Measurements from ENCODE around the gene ERBB3.

The ERBB3 gene

GRCh38 chr12:56084958-56085543 lies 5.1 kb downstream of the ERBB3 start:
- peaks cover under 1 to 1% of the 10 kb centered on the region in 2 donors for H3K4me1 Mint-ChIP-seq (ENCODE audit: low read depth in 2 of 2)
- peaks cover 3% of the 10 kb centered on the region for H3K36me3 Mint-ChIP-seq (ENCODE audit: insufficient read depth)
- H3K9me3 Mint-ChIP-seq: no peaks in the 10 kb centered on the region
- H3K4me3 Mint-ChIP-seq: no peak overlapping the region
- no peak for ATAC-seq (replicated peaks)
- DNase-seq: no peak
- H3K27me3 Mint-ChIP-seq: peaks cover 6 to 26% of the 10 kb centered on the region in 2 donors
- peak overlapping the region in 1 of 2 donors; percentile 60 for H3K27ac Mint-ChIP-seq

- peak overlapping the region in 1 of 2 donors; percentile 55 for H3K27ac Mint-ChIP-seq
- H3K4me1 Mint-ChIP-seq (ENCODE audit: low read depth in 2 of 2): no peaks in the 10 kb centered on the region
These were observed 6.1 kb downstream of the ERBB3 start for GRCh38 chr12:56086096-56086495.

GRCh38 chr12:56086608-56087007 lies 6.6 kb downstream of the ERBB3 start:
- Mint-ChIP-seq H3K27ac (peak overlapping the region in 1 of 2 donors; percentile 55), H3K4me1 (ENCODE audit: low read depth in 2 of 2) (no peaks in the 10 kb centered on the region), H3K36me3 (ENCODE audit: insufficient read depth) (no peaks in the 10 kb centered on the region), H3K9me3 (no peaks in the 10 kb centered on the region), H3K27me3 (peaks cover 6 to 17% of the 10 kb centered on the region in 2 donors), H3K4me3 (no peak overlapping the region)
- DNase-seq (no peak), ATAC-seq (replicated peaks) (no peak)

More at GRCh38 chr12:56086096-56086495, 6.1 kb downstream of the ERBB3 start:
- Mint-ChIP-seq H3K27me3 (peaks cover 6 to 22% of the 10 kb centered on the region in 2 donors), H3K4me3 (no peak overlapping the region), H3K9me3 (no peaks in the 10 kb centered on the region), H3K36me3 (ENCODE audit: insufficient read depth) (peaks cover under 1% of the 10 kb centered on the region)
- DNase-seq: no peak
- ATAC-seq (replicated peaks): no peak

GRCh38 chr12:56087220-56087619 lies 7.3 kb downstream of the ERBB3 start:
- no peaks in the 10 kb centered on the region for H3K4me1 Mint-ChIP-seq (ENCODE audit: low read depth in 2 of 2)

GRCh38 chr12:56097738-56098137 lies 17.8 kb downstream of the ERBB3 start:
- Mint-ChIP-seq H3K4me1 (ENCODE audit: low read depth in 2 of 2) (peaks cover 11 to 16% of the 10 kb centered on the region in 2 donors), H3K27ac (no peak overlapping the region), H3K27me3 (peaks cover 13 to 22% of the 10 kb centered on the region in 2 donors), H3K9me3 (no peaks in the 10 kb centered on the region), H3K36me3 (ENCODE audit: insufficient read depth) (peaks cover under 1% of the 10 kb centered on the region), H3K4me3 (no peak overlapping the region)
- ATAC-seq (replicated peaks) (no peak), DNase-seq (no peak)

More at GRCh38 chr12:56087220-56087619, 7.3 kb downstream of the ERBB3 start:
- peaks cover 6 to 10% of the 10 kb centered on the region in 2 donors for H3K27me3 Mint-ChIP-seq
- no peaks in the 10 kb centered on the region for H3K9me3 Mint-ChIP-seq
- H3K27ac Mint-ChIP-seq: no peak overlapping the region
- no peak overlapping the region for H3K4me3 Mint-ChIP-seq
- DNase-seq: no peak
- no peaks in the 10 kb centered on the region for H3K36me3 Mint-ChIP-seq (ENCODE audit: insufficient read depth)
- ATAC-seq (replicated peaks): no peak

GRCh38 chr12:56098592-56098991 lies 18.6 kb downstream of the ERBB3 start:
- no peak overlapping the region for H3K4me3 Mint-ChIP-seq
- ATAC-seq (replicated peaks): no peak
- H3K4me1 Mint-ChIP-seq (ENCODE audit: low read depth in 2 of 2): peaks cover 19 to 25% of the 10 kb centered on the region in 2 donors
- DNase-seq: no peak
- peaks cover 8 to 13% of the 10 kb centered on the region in 2 donors for H3K27me3 Mint-ChIP-seq
- peaks cover 7% of the 10 kb centered on the region for H3K36me3 Mint-ChIP-seq (ENCODE audit: insufficient read depth)
- H3K9me3 Mint-ChIP-seq: no peaks in the 10 kb centered on the region
- H3K27ac Mint-ChIP-seq: no peak overlapping the region

- Mint-ChIP-seq H3K4me1 (ENCODE audit: low read depth in 2 of 2) (peaks cover 28 to 37% of the 10 kb centered on the region in 2 donors), H3K36me3 (ENCODE audit: insufficient read depth) (peaks cover 15% of the 10 kb centered on the region), H3K9me3 (no peaks in the 10 kb centered on the region), H3K27ac (peak overlapping the region in 1 of 2 donors; percentile 59), H3K4me3 (no peak overlapping the region), H3K27me3 (peaks cover 0 to 1% of the 10 kb centered on the region in 2 donors)
- DNase-seq (no peak), ATAC-seq (replicated peaks) (no peak)
These were observed 19.8 kb downstream of the ERBB3 start for GRCh38 chr12:56099787-56100186.

GRCh38 chr12:56101045-56101444 lies 21.1 kb downstream of the ERBB3 start:
- Mint-ChIP-seq H3K36me3 (ENCODE audit: insufficient read depth) (peaks cover 18% of the 10 kb centered on the region), H3K9me3 (no peaks in the 10 kb centered on the region), H3K4me1 (ENCODE audit: low read depth in 2 of 2) (peaks cover 38 to 47% of the 10 kb centered on the region in 2 donors), H3K4me3 (no peak overlapping the region), H3K27ac (peak overlapping the region; percentile 93 to 94), H3K27me3 (no peaks in the 10 kb centered on the region)
- DNase-seq (no peak), ATAC-seq (replicated peaks) (no peak)

- Mint-ChIP-seq H3K36me3 (ENCODE audit: insufficient read depth) (peaks cover 25% of the 10 kb centered on the region), H3K4me1 (ENCODE audit: low read depth in 2 of 2) (peaks cover 42 to 59% of the 10 kb centered on the region in 2 donors), H3K27ac (peak overlapping the region; percentile 93 to 94), H3K4me3 (peak overlapping the region; percentile 95 to 96), H3K27me3 (no peaks in the 10 kb centered on the region), H3K9me3 (no peaks in the 10 kb centered on the region)
- DNase-seq: no peak
- no peak for ATAC-seq (replicated peaks)
These were observed 22.7 kb downstream of the ERBB3 start for GRCh38 chr12:56102683-56103065.

- Mint-ChIP-seq H3K27me3 (no peaks in the 10 kb centered on the region), H3K9me3 (no peaks in the 10 kb centered on the region), H3K36me3 (ENCODE audit: insufficient read depth) (peaks cover 30% of the 10 kb centered on the region), H3K27ac (peak overlapping the region; percentile 93 to 94), H3K4me3 (peak overlapping the region; percentile 95 to 96), H3K4me1 (ENCODE audit: low read depth in 2 of 2) (peaks cover 42 to 59% of the 10 kb centered on the region in 2 donors)
- ATAC-seq (replicated peaks) (peak; percentile 21), DNase-seq (peak in 1 of 3 experiments; percentile 20)
These were observed 23.2 kb downstream of the ERBB3 start for GRCh38 chr12:56103066-56103711.

GRCh38 chr12:56103823-56104108 lies 23.8 kb downstream of the ERBB3 start:
- no peaks in the 10 kb centered on the region for H3K27me3 Mint-ChIP-seq
- H3K9me3 Mint-ChIP-seq: no peaks in the 10 kb centered on the region
- H3K4me1 Mint-ChIP-seq (ENCODE audit: low read depth in 2 of 2): peaks cover 42 to 59% of the 10 kb centered on the region in 2 donors
- peak overlapping the region; percentile 95 to 96 for H3K4me3 Mint-ChIP-seq
- no peak for ATAC-seq (replicated peaks)
- H3K27ac Mint-ChIP-seq: peak overlapping the region; percentile 93 to 94
- peaks cover 36% of the 10 kb centered on the region for H3K36me3 Mint-ChIP-seq (ENCODE audit: insufficient read depth)
- DNase-seq: no peak

GRCh38 chr12:56104109-56104814 lies 24.3 kb downstream of the ERBB3 start, which contains the start of gene PA2G4:
Gene PA2G4, plus strand, starts transcription at chr12:56104559. Its CDS starts 179 bp downstream, at chr12:56104738.
- H3K4me3 Mint-ChIP-seq: peak within 1 kb of the TSS; percentile 95 to 96
- peaks cover 42 to 59% of the 10 kb centered on the region in 2 donors for H3K4me1 Mint-ChIP-seq (ENCODE audit: low read depth in 2 of 2)
- peak within 1 kb of the TSS; percentile 93 to 94 for H3K27ac Mint-ChIP-seq
- peak; percentile 84 for ATAC-seq (replicated peaks)
- no peaks in the 10 kb centered on the region for H3K9me3 Mint-ChIP-seq
- H3K36me3 Mint-ChIP-seq (ENCODE audit: insufficient read depth): peaks cover 41% of the 10 kb centered on the region
- no peaks in the 10 kb centered on the region for H3K27me3 Mint-ChIP-seq
- peak; percentile 89 to 93 (median 91) for DNase-seq

- Mint-ChIP-seq H3K27me3 (no peaks in the 10 kb centered on the region), H3K27ac (peak overlapping the region; percentile 93 to 94), H3K9me3 (no peaks in the 10 kb centered on the region), H3K36me3 (ENCODE audit: insufficient read depth) (peaks cover 48% of the 10 kb centered on the region), H3K4me1 (ENCODE audit: low read depth in 2 of 2) (peaks cover 42 to 59% of the 10 kb centered on the region in 2 donors), H3K4me3 (peak overlapping the region; percentile 95 to 96)
- DNase-seq: no peak
- peak; percentile 0 for ATAC-seq (replicated peaks)
These were observed 25.0 kb downstream of the ERBB3 start for GRCh38 chr12:56104815-56105608.

All from effector memory CD8-positive, alpha-beta T cell (primary cell).